GM13976 (cell line): ENCODE measurements around the gene SNX9.

Experiments
- DNase-seq: peaks from one replicate; pipeline ENCODE4 v3.0.0; 2012; ENCODE audit warnings: low spot score
- in situ Hi-C: fragments of 300-500 bp; cut with MboI; formaldehyde crosslinking; loops from one replicate; pipeline ENCODE4 v1.12.0; 2022; ENCODE audit warnings: low sequenced_read_pairs, mixed read lengths, inconsistent platforms; ENCODE audit not compliant: unreplicated experiment
- TF ChIP-seq, protein P1 (sequence below): IDR thresholded peaks from 2 replicates; pipeline ENCODE4 v1.5.1; 2012; ENCODE audit warnings: borderline replicate concordance, mild to moderate bottlenecking; ENCODE audit not compliant: insufficient read depth; ENCODE audit errors: extremely low read depth, missing control alignments, control extremely low read depth

SNX9 gene

GRCh38 chr6:157821342-157822033 lies 1.6 kb upstream of the SNX9 start:
- in situ Hi-C loops = no loop called here
- DNase-seq = no peak
- TF ChIP-seq, protein P1, sequence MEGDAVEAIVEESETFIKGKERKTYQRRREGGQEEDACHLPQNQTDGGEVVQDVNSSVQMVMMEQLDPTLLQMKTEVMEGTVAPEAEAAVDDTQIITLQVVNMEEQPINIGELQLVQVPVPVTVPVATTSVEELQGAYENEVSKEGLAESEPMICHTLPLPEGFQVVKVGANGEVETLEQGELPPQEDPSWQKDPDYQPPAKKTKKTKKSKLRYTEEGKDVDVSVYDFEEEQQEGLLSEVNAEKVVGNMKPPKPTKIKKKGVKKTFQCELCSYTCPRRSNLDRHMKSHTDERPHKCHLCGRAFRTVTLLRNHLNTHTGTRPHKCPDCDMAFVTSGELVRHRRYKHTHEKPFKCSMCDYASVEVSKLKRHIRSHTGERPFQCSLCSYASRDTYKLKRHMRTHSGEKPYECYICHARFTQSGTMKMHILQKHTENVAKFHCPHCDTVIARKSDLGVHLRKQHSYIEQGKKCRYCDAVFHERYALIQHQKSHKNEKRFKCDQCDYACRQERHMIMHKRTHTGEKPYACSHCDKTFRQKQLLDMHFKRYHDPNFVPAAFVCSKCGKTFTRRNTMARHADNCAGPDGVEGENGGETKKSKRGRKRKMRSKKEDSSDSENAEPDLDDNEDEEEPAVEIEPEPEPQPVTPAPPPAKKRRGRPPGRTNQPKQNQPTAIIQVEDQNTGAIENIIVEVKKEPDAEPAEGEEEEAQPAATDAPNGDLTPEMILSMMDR = no peak

GRCh38 chr6:157822245-157823000 lies 623 bp upstream of the SNX9 start:
- TF ChIP-seq, protein P1 = no peak
- no peak for DNase-seq
- in situ Hi-C loops = no loop called here

- DNase-seq = peak; percentile 78
- TF ChIP-seq, protein P1 = no peak
- in situ Hi-C loops = no loop called here
Measured at GRCh38 chr6:157823528-157824370, 703 bp downstream of the SNX9 start.

GRCh38 chr6:157825243-157825904 lies 2.3 kb downstream of the SNX9 start:
- TF ChIP-seq, protein P1 = no peak
- in situ Hi-C loops = no loop called here
- no peak for DNase-seq

DNA sequence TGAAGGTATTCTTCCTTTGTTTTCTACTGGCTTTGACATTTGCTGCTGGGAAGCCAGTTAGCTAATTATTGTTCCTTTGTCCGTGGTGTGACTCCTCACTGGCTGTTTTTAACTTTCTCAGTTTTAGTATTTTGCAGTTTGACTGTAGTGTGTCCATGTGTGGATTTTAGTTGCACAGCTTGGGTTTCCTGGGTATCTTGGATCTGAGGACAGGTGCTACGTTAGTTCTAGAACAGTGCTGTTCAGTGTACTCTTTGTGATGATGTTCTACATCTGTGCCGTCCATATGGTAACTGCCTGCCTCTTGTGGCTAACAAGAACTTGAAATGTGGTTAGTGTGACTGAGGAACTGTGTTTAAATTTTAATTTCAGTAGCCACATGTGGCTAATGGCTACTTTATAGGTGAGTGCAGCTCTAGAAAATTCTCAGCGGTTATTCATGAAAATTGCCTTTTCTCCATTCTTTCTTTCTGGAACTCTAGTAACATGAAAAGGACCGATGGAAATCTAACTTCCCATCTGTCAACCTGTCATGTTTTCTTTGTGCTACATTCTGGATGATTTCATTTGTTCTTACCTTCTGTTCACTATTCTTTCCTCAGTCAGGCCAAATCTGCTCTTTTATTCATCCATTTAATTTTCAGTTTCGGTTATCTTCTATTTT lies 7.4 kb downstream of the SNX9 start:
- in situ Hi-C loops = no loop called here
- TF ChIP-seq, protein P1 = no peak
- DNase-seq = peak; percentile 34
